GM19324 (cell line): ENCODE measurements around the gene ATP8B3.
"Not testable (repeated sequence)": the region's sequence is repeated elsewhere in the genome, so short reads cannot be mapped to it uniquely, and the experiment has no call there.

Source experiments
- ATAC-seq: cut with Tn5 transposase; IDR thresholded peaks from one replicate; pipeline ENCODE4 v1.9.1; 2021; ENCODE audit warnings: mild to moderate bottlenecking, moderate library complexity; ENCODE audit not compliant: unreplicated experiment, low FRiP score

ATP8B3 gene

DNA sequence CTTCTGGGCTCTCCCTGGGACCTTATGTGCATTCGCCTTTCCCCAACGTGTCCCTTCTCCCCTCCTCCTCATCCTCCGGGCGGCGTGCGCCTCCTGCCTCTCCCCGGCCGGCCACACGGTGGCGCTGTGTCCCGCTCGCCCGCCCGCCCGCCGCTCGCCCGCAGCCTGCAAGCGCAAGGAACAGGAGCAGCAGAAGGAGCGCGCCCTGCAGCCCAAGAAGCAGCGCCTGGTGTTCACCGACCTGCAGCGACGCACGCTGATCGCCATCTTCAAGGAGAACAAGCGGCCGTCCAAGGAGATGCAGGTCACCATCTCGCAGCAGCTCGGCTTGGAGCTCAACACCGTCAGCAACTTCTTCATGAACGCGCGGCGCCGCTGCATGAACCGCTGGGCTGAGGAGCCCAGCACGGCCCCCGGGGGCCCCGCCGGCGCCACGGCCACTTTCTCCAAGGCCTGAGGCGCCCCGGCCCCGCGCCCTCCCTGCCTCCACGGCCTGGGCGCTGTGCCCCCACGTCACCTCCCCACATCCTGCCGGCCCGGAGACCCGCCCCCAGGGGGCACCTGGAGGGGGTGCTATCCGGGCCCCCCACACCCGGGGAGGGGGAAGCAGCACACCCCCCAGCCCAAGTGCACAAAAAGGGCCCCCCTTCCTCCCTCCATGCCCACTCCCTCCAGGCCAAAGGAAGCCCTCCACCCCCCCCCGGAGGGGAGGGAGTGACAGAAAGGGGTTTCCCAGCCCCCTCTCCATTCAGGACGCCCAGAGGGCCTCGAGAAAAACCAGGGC is 36.9 kb downstream of the ATP8B3 start:
- no peak for ATAC-seq

GRCh38 chr19:1773184-1773583 is 38.9 kb downstream of the ATP8B3 start:
- ATAC-seq: no peak

- ATAC-seq: no peak
Observed at GRCh38 chr19:1770866-1771576, 41.1 kb downstream of the ATP8B3 start.

DNA sequence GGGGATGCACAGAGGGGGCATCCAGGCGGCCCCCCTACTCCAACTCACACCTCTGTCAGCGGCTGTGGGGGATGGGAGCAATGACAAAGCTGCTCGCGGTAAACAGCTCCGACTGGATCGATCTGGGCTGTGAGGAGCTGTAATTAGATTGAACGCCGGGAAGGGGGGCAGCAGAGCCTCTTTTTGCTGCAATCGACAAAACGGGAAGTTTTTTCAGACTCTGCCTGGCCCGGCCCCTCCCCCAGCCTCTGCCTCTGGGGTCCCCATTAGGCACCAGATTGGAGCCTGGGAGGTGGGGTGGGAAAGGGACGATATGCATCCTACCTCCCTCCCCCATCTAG is 42.5 kb downstream of the ATP8B3 start:
- ATAC-seq: no peak

- no peak for ATAC-seq
Observed at GRCh38 chr19:1768918-1769644, 43.0 kb downstream of the ATP8B3 start.

- ATAC-seq: no peak
Observed at GRCh38 chr19:1768248-1768647, 43.8 kb downstream of the ATP8B3 start.

- no peak for ATAC-seq
Observed at GRCh38 chr19:1767464-1767933, 44.6 kb downstream of the ATP8B3 start.

GRCh38 chr19:1766800-1767352 is 45.2 kb downstream of the ATP8B3 start:
- ATAC-seq: no peak

GRCh38 chr19:1765904-1766799 is 45.9 kb downstream of the ATP8B3 start:
- no peak for ATAC-seq

- no peak for ATAC-seq
Observed at GRCh38 chr19:1765232-1765903, 46.7 kb downstream of the ATP8B3 start.

GRCh38 chr19:1764729-1765128 is 47.3 kb downstream of the ATP8B3 start:
- no peak for ATAC-seq

- no peak for ATAC-seq
Observed at GRCh38 chr19:1763648-1764639, 48.1 kb downstream of the ATP8B3 start.

DNA sequence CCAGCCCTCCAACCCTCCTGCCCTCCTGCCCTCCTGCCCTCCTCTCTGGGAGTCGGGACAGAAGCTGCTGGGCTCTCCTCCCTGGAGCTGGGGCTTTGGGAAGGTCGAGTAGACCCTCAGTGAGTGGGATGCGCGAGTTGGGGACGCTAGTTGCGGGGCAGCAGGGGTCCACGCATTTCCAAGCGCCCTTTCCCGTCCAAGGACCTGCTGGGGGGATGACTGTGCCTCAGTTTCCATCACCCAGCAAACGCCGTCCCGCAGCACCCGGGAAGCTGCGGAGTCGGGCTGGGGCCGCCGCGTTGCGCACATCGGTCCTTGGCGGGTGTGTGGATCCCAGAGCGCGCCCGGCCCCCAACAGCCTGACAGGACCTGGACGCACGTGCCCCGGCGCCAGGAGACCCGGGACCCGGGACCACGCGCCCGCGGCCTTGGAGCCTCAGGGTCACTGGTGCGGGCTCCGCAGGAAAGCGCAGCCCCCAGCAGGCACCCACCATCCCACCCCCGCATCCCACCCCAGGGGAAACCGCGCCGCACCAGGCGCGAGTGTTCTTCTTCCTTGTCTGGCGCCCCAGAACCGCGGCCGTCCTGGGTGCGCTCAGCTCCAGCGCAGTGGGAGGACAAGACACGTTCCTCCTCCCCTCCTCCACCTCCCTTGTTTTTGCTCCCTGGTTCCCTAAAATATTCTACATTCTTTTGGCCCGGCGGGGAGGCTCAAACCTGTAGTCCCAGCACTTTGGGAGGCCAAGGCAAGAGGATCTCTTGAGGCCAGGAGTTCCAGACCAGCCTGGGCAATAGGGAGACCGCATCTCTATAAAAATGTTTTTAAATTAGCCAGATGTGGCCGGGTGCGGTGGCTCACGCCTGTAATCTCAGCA is 49.6 kb downstream of the ATP8B3 start:
- no peak for ATAC-seq

DNA sequence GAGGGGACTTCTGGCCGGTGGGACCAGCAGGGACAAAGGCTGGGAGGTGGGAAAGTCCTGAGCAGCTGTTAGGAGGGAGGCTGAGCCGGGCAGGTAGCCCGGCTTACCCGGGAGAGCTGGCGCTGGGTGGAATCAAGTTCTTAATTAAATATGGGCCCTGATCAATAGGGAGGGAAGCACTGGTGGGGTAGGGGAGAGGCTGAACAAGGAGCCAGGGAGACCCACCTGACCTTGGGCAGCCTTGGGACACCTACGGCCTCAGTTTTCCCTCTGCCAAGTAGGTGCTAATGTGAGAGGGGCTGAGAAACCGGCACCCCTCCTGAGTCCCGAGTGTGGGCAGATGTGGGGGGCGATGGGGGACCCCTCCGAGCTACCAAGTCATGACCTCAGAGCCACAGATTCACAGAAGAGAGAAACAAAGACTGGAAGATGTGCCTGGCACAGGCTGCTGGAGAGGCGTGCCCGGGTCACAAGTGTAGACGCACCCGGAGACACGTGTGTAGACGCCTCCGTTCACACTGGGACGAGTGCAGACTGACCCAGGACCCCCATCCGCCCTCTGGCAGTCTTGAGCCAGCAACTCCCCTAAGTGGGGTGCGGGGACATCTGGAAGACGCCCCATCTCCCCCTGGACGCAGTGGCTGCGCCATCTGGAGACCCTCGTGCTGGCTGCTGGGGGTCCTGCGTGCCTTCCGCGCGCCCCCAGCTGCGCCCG is 50.4 kb downstream of the ATP8B3 start:
- no peak for ATAC-seq

DNA sequence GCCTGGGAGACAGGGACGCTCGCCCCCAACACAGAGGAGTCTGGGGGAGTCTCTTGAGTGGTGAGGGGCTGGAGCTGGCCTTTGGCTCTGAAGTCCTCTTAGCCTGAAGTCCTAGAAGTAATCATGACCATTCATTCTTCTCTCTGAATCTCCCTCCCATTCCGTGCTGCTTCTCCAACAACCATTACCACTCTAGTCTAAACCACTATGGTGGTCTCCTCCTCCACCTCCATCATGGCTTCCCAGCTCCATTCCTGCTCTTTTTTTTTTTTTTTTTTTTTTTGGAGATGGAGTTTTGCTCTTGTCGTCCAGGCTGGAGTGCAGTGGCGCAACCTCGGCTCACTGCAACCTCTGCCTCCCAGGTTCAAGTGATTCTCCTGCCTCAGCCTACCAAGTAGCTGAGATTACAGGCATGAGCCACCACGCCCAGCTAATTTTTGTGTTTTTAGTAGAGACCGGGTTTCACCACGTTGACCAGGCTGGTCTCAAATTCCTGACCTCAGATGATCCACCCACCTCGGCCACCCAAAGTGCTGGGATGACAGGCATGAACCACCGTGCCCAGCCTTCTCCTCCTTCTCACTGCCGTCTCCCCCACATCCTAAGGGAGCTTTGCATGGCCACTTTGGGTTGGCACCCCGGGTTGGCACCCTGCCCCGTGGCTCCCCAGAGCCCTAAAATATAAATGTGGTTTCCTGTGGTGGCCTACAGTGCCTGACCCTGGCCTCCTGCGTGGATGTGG is 51.1 kb downstream of the ATP8B3 start:
- not testable (repeated sequence) for ATAC-seq

DNA sequence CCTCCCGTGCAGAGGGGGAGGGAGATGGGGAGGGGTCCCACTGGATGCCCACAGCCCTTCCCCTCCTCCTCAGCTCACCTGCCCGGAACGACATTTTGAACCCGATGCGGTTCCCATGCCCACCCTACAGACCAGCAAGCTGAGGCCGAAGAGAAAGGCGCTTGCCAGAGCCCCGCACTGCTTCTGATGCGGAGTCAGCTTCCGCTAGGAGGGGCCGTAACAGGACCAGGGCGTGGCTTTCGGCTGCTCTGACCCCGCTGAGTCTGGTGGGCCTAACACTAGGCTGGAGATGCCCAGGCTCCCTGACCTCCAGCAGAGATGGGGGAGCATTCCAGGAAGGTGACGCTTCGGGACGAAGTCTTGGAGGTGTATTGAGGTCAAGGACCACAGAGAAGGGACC is 52.1 kb downstream of the ATP8B3 start:
- no peak for ATAC-seq
